NCI-H2227 treated with DMSO at 0.1 percent for 48 hours (cell line): Measurements from ENCODE around the gene P3H2.
"Not testable (repeated sequence)": the region's sequence is repeated elsewhere in the genome, so short reads cannot be mapped to it uniquely, and the experiment has no call there.

Experiments
- DNase-seq: peaks from one replicate; lab custom pipeline; 2025; lab: John Stamatoyannopoulos, UW

P3H2 gene

DNA sequence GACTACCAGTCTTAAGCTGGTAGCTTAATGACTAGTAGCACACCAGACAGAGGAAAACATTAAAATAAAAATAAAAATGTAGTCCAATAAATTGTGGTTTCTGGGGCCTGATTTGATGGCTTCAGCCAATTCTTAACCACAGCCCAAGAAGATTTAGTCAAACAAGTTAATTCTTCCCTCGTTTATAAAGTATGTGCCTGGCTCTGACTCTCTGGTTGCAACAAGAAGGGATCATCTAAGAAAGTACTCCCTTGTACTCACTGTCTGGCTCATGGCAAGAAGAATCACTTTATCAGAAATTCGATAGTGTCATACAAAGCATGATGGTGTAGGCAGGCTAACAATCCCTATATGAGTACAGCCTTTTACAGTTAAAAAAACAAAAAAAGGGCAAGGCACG, 141.9 kb downstream of the P3H2 start:
- DNase-seq: no peak

DNA sequence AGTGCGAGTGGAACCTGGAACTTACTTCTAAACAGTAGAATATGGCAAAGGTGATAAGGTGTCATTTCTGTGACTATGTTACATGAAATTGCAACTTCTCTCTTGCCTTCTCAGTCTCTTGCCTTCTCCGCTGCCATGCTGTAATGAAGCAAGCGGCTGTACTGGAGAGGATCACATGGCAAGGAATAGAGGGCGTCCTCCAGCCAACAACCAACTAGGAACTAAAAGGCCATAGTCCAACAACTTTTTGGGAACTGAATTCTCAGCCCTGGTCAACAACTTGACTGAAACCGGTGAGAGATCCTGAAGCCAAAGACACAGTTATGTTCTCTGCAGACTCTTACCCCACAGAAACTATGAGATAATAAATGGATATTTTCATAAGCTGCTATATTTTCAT, 143.5 kb downstream of the P3H2 start:
- no peak for DNase-seq

- no peak for DNase-seq
Observed at GRCh38 chr3:189975391-189975990, 145.2 kb downstream of the P3H2 start.

- DNase-seq: no peak
Observed at GRCh38 chr3:189974359-189974758, 146.3 kb downstream of the P3H2 start.

GRCh38 chr3:189967254-189967865, 153.3 kb downstream of the P3H2 start:
- DNase-seq: no peak

- no peak for DNase-seq
Observed at GRCh38 chr3:189966843-189967242, 153.9 kb downstream of the P3H2 start.

- DNase-seq: no peak
Observed at GRCh38 chr3:189964623-189965332, 155.9 kb downstream of the P3H2 start.

DNA sequence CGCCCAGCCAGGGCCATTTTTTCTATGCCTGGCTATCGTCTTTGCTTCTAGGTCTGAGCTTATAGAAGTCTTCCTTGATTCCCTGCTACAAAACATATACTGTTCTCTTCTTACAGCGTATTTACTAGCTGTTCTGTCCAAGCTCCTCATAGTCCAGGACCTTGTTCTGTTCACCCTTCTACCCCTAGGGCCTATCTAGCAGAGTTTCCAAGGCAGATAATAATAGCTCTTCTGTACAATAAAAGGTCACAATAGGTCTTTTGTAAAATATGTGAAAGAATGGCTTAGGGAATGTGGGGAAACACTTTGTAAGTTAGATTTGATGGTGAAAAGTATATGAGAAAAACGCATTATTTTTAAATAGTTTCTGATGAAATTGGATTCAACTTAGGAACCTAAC, 158.2 kb downstream of the P3H2 start:
- no peak for DNase-seq

DNA sequence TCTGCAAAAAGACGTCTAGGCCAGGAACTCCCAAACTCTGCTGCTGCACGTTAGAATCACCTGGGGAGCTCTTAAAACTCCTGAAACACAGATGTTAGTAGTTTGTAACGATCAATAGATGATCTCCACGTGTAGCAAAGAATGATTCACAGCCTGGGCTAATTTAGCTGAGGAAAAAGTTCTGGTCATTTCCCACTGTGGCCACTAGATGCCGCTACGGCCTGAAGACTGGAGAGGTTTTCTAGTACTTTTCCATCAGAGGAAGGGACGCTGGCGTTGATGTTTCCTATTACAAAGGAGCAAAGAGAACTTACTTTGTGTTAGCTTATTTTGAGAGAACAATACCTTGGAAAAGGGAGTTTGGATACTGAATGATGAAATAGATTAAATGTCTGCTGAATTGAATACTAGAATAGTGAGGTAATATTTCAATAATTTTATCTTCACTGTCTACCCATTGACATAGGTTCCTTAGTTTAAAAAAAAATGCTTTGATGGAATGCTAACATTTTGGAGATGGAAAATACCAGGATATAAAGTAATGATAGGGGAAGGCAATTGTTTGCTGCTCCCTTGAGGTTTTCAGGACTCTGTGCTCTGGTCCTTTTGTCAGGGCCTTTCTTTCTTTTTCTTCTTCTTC, 159.1 kb downstream of the P3H2 start:
- peak; percentile 35 for DNase-seq

DNA sequence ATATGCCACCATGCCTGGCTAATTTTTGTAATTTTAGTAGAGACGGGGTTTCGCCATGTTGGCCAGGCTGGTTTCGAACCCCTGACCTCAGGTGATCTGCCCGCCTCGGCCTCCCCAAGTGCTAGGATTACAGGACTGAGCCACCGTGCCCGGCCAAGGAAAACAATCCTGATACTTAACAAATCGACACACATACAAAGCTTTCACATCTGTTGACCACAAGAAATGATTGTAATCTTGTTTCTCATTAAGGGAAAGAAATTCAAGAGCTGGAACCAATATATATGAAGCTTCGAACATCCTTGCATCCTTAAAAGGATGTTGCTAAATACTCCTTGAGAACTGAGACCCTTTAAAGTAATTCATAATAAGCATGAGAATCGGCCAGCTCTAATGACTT, 159.6 kb downstream of the P3H2 start:
- DNase-seq: not testable (repeated sequence)

GRCh38 chr3:189954733-189955665, 165.7 kb downstream of the P3H2 start:
- DNase-seq: no peak

DNA sequence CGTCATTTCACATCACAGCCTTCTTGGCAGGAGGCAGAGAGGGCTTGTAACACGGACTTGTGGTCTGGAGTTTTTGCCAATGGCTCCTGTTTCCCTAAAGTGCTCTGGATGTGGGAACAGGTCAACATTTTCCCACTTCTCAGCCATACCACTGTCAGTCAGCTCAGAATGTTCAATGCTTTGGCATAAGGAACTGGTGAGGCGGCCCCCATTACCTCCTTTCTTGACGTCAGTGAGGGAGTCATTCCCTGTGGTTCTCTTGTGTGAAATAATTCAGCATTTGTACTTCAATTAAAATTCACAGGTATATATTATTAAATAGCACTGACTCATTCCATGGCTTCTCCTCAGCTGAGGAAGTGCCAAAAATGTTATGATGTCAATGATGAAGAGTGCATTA, 167.1 kb downstream of the P3H2 start:
- no peak for DNase-seq

GRCh38 chr3:189952272-189952671, 168.4 kb downstream of the P3H2 start:
- DNase-seq: no peak

GRCh38 chr3:189950258-189950657, 170.4 kb downstream of the P3H2 start:
- no peak for DNase-seq

- no peak for DNase-seq
Observed at GRCh38 chr3:189949580-189949979, 171.1 kb downstream of the P3H2 start.

- DNase-seq: no peak
Observed at GRCh38 chr3:189948724-189949045, 172.0 kb downstream of the P3H2 start.

GRCh38 chr3:189947948-189948723, 172.6 kb downstream of the P3H2 start:
- no peak for DNase-seq

DNA sequence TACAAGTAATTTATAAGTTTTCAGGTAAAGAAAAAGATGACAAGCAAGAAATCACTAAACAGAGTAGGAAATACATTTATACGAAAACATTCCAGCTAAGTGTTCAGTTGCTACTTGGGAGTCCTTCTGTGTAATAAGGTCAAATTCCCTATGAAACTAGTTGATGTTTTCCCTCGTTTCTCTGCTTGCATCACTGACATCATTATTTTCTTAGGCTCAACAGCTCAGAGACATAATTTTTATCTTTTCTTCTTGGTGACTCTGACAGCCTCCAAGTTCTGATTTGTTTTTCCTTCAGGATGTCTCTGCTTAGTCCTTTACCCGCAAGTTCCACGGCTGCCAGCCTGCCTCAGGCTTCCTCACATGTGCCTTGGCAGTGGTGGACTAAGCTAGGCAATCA, 173.6 kb downstream of the P3H2 start:
- DNase-seq: no peak

DNA sequence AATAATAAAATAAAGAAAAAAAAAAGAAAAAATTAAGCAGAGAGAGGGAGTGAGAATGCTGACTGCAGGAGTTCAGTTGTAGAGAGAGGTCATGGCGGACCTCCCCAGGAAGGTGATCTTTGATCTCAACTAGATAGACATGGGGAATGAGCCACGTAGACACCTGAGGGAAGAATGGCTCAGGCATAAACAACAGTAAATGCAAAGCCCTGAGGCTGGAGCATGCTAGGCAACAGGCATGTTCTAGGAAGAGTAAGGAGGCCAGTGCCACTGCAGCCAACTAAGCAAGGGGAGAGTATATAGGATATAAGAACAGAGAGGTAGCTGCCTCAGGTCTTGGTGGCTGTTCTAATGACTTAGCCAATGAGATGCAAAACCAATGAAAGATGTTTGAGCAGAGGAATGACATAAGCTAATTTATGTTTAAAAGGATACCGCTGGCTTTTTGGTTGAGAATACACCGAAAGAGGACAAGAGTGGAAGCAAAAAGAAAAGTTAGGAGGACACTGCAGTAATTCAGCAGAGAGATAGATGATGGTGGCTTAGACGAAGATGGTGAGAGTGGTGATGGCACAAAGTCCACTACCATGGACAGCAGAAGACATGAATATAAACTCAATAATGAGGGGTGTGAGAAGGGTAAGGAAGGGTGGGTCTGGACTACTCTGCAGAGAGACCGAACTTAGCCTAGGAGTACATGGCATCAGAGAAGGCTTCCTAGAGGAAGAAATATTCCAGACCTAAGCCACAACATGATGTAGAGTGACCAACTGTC, 174.6 kb downstream of the P3H2 start:
- no peak for DNase-seq
